GM18499 (cell line): ENCODE data around the gene TEX47.

Experiments
- ATAC-seq: cut with Tn5 transposase; IDR thresholded peaks from one replicate; pipeline ENCODE4 v1.9.1; 2021; ENCODE audit warnings: moderate number of reproducible peaks; ENCODE audit not compliant: insufficient read depth, unreplicated experiment

TEX47 gene

DNA sequence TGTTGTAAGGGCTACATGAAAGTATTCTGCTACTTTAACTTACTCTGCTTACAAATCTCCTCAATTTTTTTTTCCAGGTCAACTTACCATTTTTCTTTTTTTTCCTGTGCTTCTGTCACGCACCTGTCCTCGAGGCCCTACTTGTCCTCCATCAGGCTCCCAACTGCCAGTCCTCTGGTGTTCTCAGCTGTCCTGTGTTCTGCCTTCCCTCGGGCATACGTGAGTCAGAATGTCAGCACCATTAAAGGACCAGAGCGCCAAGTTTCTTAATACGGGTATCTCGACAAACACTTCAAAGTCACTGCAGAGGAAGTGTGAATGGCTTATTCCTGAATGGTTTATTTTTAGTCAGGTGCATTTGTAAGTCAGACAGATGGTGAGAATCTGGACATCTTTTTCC, at the start of gene TEX47:
Gene TEX47, minus strand, starts transcription at position 185 of the 400 bp plus-strand sequence. CDS start 795 bp downstream, outside the sequence.
- no peak for ATAC-seq

DNA sequence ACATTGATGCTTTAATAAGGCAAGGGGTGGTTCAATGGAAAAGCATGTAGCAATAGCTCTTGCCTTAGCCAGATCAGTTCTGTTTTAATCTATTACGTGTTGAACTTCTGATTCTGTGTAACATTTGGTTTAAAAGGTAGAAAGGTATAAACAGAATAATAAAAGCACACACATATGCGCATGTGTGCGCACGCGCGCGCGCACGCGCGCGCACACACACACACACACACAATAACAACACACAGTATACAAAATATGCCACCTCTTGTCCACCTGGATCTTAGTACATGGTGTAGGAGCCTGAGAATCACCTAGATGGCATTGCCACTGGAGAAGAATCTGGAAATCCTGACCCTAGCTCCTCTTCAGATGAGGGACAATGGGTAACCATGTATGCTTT, 49.6 kb upstream of the TEX47 start:
- no peak for ATAC-seq

DNA sequence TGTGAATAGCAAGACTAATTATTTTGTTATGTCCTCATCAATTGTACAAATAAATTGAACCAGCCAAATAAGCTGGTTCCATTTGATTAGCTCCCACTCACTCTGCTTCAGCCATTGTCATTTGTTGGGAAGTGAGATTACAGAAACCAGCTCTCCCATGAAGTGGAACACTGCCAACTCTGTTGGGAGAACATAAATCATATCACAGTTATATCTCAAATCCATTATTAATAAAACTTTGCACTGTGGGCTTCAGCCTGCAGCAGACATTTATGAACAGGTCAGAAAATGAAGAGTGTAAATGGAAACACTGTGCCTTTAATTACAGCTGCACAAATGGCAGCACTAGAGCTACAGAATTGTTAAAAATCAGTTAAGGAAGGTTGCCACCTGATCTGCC, 46.7 kb upstream of the TEX47 start:
- no peak for ATAC-seq

DNA sequence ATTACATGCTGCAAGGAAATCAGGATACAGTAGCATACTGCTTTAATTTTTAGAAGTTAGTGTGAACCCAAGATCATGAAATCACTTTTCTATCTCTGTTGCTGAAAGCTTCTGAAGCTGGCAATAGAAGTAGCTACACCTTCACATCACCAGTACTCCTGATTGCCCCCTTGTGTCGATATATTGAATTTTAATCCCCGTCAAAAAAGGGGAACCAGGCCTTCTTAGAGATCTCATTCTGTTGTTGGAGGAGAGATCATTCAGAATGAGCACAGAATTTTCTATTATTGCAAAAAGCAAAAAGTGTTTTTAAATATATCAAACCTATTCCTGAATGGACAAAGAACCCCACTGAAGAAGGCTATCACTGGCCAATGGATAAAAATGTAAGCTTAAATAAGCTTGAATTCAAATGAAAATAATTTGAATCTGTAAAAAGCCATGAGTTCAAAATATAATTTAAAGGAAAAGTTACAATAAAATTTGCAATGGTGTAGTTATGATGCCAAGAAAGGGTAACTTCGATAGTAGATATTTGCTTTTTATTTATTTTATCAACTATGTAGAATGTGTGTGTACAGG, 39.7 kb upstream of the TEX47 start:
- ATAC-seq = peak; percentile 78

DNA sequence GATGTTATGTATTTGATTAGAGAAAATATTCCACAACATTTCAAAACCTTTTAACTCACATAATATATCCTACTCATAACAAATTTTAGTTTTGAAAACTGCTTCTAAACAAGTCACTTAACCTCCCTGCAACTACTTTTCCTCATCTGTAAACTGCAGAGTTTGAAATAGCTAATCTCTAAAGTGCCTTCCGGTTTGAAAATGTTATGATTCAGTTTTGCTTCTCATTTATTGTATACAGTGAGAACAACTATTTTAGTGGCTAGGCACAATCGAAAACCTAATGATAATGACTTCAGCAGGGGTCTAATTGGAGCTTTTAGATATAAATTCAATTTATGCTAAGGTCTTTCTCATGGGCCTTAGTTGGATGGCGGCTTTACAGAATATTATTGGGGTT, 30.7 kb upstream of the TEX47 start:
- no peak for ATAC-seq

DNA sequence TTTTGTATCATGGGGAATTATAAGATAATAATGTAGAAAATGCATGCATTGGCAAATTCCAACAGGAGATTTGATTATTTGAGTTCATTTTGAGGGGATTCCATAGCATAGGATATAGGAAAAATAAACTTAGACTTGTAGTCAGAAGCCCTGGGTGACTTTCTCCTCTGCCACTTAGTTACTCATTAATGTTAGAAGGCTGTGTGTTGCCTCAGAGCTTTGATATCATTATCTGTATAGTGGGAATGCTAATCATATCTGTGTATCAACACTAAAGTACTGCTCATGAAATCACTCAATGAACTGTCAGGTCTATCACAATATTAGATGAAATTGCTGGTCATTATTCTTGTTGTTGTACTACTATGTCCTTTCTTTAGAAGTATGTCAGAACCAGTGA, 23.0 kb upstream of the TEX47 start:
- no peak for ATAC-seq

DNA sequence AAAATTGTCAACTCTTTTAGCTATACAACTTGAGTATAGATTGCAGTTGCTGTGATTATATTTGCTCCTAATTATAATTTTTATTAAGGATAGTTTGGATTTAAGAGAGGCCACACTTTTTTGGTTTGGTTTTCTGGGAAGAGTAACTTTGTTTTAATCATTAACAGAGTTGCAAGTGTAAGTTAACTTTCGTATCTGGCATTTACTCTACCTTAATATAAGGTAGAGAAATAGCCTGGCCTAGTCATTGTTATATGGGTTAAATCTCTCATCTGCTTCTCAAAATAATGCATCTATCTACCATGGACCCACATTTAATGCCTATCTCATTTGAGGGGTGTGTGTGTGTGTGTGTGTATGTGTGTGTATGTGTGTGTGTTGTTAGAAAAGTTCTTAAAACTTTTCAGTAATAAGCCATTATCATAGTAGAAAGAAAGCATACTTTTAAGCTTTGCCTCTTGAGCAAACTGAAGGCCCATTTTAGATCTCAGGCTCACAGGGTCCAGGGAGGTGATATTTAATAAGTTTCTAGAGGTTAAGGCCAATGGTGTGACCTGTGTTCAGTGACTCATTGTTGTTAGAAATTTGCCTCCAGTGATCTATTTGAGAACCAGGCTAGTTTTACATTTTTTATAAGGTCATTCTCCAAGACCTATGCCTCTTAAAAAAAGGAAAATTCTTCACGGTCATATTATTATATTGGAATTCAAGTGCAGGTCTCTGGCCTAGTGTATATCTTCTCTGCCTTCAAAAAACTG, 10.9 kb upstream of the TEX47 start:
- ATAC-seq = no peak

DNA sequence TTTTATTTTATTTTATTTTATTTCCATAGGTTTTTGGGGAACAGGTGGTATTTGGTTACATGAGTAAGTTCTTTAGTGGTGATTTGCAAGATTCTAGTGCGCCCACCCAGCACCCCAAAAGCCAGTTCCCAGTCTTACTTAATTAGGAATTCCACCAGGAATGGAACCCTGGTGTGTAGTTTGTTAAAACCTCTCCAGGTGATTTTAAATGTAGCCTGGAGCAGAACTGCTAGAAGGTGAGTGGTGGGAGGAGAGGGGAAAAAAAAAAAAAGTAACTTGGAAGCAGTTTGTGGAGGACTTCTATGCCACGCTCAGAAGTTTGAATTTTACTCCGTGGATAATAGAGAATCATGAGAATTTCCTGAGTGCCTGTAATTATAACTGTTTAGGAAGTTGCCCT, 5.5 kb upstream of the TEX47 start:
- ATAC-seq = no peak

DNA sequence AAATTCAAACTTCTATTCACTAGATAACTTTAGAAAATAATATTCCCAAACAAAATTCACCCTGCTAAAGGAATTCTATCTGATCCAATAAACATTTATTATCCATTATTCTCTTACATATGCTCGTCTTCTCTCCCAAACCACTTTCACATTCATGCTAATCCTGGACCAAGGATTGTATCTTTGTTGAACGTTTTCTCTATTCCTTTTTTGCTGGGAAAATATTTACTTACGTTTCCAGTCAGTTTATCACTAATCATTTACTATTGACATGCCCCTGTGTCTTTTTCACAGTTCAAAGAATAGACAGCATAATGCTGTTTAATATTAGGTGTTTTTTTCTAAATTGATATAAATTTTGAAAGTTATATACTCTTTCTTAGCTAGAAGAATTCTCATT, 3.2 kb downstream of the TEX47 start:
- ATAC-seq = no peak

DNA sequence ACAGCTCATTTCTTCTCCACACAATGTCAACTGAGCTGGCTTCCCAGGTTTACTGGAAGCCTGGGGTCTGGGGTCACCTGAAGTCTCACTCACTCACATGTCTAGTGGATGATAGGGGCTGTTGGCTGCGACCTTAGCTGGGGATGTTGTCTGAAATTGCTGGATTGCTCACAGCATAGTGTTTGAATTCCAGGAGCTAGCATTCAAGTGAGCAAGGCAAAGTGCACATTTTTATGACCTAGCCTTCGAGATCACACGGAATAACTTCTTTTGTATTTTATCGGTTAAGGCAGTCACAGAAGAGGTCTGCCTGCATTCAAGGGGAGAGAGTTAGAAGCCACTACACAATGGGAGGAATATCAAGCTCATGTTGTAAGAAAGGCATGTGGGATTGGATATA, 3.6 kb downstream of the TEX47 start:
- no peak for ATAC-seq

DNA sequence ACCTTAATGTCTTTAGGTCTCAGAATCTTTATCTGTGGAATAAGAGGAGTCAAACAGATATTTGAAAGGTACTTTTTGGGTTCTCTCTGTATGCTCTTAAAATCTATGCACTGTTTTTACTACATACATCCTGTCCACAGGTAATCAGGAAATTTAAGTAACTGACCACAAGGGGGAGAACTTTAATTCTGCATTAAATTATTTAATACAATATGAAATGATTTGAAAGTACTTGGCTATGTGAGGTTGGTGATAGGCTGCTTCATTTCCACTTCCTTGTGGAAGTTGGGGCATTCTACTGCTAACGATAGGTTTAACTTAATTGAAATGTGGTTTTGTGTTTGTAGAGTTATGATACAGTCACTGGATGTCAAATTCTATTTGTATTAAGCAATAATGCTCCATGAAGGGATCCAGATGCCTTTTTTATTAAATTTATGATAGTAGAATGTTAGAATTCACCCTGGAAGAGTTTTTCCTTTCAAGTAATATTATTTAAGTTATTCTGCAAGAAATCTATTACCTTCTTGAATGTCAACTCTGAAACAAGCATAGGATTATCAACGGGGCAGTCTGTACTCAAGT, 6.0 kb downstream of the TEX47 start:
- ATAC-seq = no peak

DNA sequence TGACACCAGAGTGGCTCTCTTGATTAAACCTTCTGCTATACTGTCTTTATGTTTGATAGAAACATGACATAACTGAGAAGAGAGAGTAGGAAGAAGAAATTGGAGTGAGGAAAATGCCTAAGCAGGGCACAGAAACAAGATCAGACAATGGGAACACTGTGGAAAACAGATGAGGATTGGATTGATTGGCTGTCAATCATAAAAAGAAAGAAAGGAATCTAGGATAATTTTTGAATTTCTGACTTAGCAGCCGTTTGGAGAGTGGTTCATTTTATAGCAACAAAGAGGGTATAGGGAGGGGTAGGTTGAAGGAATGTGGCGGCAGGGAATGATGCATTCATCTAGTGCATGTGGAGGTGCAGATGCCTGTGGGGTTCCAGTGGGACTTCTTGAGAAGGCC, 7.8 kb downstream of the TEX47 start:
- no peak for ATAC-seq

DNA sequence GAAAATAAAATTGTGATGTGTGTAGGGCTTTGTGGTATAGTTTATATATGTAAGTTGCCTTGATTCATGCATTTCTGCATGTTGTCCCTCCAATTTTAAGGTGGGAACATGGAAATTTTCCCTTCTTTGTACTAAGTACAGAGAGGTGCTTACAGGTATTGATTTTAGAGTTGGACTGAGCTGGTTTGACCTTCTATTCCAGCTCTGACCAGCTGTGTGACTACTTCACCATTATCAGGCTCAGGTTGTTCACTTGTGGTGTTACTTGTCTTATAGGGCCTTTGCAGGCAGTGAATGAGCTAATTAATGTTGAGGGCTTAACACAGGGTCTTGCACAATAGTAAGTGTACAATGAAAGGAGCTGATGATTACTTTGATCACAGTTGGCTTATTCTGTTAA, 19.7 kb downstream of the TEX47 start:
- ATAC-seq = no peak

DNA sequence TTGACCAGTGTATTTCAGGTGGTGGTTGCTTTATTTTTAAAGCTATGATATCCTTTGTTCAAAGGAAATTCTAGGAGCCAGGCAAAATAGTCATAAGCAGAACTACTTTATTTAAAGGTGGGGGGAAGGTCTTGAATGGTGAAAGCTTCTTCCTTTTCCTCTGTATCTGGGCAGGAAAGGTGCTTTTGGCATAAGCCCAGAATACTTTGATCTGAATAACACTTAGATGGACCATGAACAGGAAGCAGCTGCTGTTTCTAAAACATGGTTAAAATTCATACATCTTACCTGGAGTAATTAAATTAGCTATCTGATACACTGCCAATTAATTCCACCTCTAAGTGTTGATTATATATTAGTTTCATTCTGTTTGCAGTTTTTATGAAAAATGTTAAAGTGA, 22.8 kb downstream of the TEX47 start:
- no peak for ATAC-seq

DNA sequence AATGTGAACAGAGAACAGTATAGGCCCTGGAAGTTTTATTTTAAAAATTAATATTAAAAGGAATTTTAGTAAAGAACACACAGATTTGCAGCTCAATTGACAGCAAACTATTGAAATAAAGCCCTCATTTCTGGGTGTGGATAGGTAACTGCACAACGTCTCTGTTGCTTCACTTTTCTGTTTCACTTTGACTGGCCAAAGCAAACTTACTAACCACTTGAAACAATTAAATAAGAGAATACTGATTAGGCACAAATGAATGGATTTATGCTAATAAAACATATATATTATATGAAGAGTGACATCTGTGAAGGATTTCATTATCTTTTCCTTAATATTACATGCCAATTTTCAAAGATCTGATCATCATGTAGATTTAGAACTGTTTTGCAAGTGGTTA, 24.1 kb downstream of the TEX47 start:
- ATAC-seq = peak; percentile 79

DNA sequence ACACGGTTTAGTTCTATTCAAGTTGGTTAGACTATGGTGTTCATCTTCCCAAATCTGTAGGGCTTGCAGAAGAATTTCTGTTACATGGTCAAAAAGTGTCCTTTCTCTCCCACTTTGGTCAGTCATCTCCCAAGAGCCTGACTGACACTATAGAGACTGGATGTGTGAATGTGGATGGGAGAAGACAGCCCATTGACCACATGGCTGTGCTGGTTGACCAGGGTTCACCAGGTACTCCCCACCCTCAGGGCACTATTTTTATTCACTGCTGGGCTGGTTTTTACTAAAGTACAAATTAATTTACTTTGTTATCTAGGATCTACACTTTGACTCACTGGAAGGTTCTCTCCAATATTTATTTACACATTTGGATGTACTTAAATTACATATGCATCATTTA, 33.8 kb downstream of the TEX47 start:
- no peak for ATAC-seq

DNA sequence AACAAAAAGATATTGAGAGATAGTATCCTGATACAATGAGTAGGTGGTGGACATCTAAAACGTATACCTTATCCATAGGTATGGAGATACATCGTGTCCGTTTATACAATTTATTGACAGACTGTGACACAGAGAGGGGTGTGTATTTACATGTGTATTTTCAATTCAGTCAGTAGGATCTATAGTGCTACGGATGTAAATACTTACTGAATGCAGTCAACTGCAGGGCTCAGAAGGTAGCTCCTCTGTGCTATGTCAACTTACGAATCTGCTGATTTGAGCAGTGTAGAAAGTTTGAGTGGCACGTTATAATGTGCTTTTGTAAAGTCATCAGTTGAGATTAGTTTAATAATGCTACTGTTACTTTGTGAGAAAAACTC, 35.4 kb downstream of the TEX47 start:
- no peak for ATAC-seq

DNA sequence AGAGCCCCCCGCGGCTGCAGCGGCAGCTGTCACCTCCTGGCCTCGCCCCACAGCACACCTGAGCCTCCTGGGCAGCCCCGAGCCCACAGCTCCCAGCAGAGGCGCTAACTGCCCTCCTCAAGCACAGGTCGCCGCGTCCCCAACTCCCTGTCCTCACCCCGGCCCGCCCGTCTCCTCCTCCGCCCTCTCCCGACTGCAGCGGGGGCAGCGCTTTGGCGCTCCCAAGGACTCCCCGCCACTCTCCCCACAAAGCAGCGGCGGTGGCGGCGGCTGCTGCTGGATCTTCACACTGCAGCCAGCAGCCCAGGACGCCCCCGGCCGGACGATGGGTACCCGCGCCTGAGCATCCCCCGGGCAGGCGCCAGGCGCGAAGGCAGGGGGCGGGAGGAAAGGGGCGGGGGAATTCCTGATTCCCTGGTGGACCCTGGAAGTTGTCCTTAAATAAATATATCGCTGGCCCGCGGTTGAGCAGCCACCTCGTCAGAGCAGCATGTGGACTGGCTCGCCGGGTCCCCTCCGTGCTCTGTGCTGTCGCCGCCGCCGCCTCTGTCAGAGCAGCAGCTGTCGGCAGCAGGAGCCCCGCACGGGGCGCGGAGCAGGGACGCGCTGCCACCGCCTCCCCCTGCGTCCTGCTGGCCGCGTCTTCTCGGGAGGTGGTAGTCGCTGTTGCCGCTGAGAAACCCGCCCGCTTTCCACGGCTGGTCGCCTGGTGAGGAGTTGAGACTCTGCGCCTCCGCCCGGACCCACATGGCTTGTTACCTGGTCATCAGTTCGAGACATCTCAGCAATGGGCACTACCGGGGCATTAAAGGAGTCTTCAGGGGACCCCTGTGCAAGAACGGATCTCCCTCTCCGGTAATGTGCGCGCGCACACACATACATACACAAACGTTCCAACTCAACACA, 36.1 kb downstream of the TEX47 start, which contains the start of gene ZNF804B:
Gene ZNF804B, plus strand, starts transcription at position 471 of the 906 bp plus-strand sequence. Its CDS starts 277 bp downstream, at position 748.
- ATAC-seq = no peak

DNA sequence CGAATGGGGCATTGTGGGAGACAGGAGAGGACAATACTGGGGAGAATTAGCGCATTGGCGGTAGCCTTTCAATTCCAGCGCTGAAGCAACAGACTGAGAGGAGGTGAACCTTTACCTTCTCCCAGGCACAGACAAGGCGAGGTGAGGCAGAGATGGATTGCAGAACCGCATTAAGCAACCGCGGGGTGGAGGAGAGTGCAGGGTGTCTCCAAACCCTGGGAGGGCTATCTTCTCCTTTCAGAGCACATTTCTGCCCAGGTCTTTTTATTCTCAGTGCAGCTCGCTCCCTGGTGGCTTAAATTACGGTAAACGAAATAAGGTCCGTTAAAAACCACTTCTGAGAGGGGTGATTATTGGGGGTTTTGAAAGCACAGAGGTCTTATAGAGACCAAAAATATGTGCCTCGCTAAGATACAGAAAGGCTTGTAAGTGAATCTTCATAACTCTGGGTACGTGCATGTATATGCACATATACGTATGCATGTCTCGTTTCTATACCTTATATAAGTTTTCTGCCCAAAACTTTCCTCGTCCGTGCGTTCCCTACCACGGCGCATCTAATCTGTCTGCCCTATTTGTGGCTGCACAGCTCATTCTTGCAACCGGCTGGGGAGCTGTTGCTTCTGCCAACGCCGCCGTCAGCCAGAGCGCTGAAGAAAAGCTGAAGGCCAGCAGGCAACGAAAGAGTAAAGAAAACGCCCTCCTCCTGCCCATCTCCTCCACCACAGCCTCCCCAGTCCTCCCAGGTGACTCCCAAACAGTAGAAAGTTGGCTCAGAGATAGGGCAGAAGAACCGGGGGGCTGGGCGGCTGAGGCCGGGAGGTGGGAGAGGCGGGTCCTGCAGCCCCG, 36.9 kb downstream of the TEX47 start:
- no peak for ATAC-seq

DNA sequence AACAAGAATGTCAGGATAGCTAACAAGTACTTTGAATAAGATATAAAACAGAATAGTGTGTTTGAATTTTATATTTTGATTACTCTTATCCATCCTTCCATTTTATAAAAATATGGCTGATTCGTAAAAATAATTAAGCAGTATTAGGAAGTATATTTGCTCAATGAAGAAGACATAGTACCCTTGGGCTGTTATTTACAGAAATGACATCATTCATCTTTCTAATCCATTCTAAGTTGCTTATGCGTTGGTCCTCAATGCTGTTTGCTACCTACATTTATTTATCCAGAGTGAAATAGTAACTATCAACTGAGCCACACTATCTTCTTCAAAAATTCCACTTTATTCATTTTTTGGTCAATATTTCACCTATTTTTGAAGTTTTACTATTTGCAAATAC, 38.2 kb downstream of the TEX47 start:
- ATAC-seq = no peak
